NCI-H146 treated with DMSO at 0.1 percent for 48 hours (cell line): ENCODE measurements around the gene FAM3D.
"Not testable (repeated sequence)": the region's sequence is repeated elsewhere in the genome, so short reads cannot be mapped to it uniquely, and the experiment has no call there.

ENCODE experiments used
- DNase-seq: peaks from one replicate; lab custom pipeline; 2025; ENCODE audit not compliant: unreplicated experiment; lab: John Stamatoyannopoulos, UW

FAM3D gene

GRCh38 chr3:58683466-58683865 is 16.9 kb upstream of the FAM3D start:
- no peak for DNase-seq

- no peak for DNase-seq
Observed at GRCh38 chr3:58683001-58683458, 16.5 kb upstream of the FAM3D start.

GRCh38 chr3:58681863-58682262 is 15.3 kb upstream of the FAM3D start:
- no peak for DNase-seq

GRCh38 chr3:58680879-58681525 is 14.4 kb upstream of the FAM3D start:
- DNase-seq: no peak

GRCh38 chr3:58679974-58680666 is 13.5 kb upstream of the FAM3D start:
- DNase-seq: no peak

GRCh38 chr3:58679446-58679845 is 12.9 kb upstream of the FAM3D start:
- DNase-seq: no peak

GRCh38 chr3:58678177-58678970 is 11.8 kb upstream of the FAM3D start:
- not testable (repeated sequence) for DNase-seq

- no peak for DNase-seq
Observed at GRCh38 chr3:58672880-58673279, 6.3 kb upstream of the FAM3D start.

GRCh38 chr3:58672451-58672850 is 5.9 kb upstream of the FAM3D start:
- DNase-seq: peak; percentile 70

GRCh38 chr3:58670506-58671135 is 4.0 kb upstream of the FAM3D start:
- DNase-seq: no peak

GRCh38 chr3:58668247-58668646 is 1.7 kb upstream of the FAM3D start:
- no peak for DNase-seq

GRCh38 chr3:58667704-58668103 is 1.1 kb upstream of the FAM3D start:
- no peak for DNase-seq

- no peak for DNase-seq
Observed at GRCh38 chr3:58667229-58667628, 655 bp upstream of the FAM3D start.

- no peak for DNase-seq
Observed at GRCh38 chr3:58665405-58665804, 1.2 kb downstream of the FAM3D start.

- no peak for DNase-seq
Observed at GRCh38 chr3:58664611-58665010, 2.0 kb downstream of the FAM3D start.

- no peak for DNase-seq
Observed at GRCh38 chr3:58661836-58662420, 4.6 kb downstream of the FAM3D start.

- DNase-seq: no peak
Observed at GRCh38 chr3:58660998-58661397, 5.6 kb downstream of the FAM3D start.

- no peak for DNase-seq
Observed at GRCh38 chr3:58659051-58659675, 7.4 kb downstream of the FAM3D start.

- no peak for DNase-seq
Observed at GRCh38 chr3:58658508-58658907, 8.1 kb downstream of the FAM3D start.

GRCh38 chr3:58657571-58658141 is 8.9 kb downstream of the FAM3D start:
- no peak for DNase-seq
